Gastrocnemius medialis (tissue), 4 donors: ENCODE measurements around the gene IL24. TPM values are rescaled to one million over a fixed set of nuclear protein-coding genes. Genes with fewer than 3 reads are reported as not detected.

Source experiments
- ATAC-seq, 2 donors: fragments of 150-250 bp; one replicate each; pipeline ENCODE4 v1.9.1; 2016
- DNase-seq, 2 donors: peaks; one replicate each; pipeline ENCODE4 v3.0.0-alpha.2; 2019
- H3K27ac ChIP-seq, 4 donors: fragments of 200-600 bp; sonication (generic); 1 replicate in 1 of 4; 2 replicates in 3 of 4; pipeline ENCODE4 v1.5.1; 2016 to 2018; ENCODE audit warnings: mild to moderate bottlenecking in 2 of 4, moderate library complexity in 1 of 4
- H3K27me3 ChIP-seq, 3 donors: fragments of 200-600 bp; sonication (generic) in 2 of 3; 1 replicate in 1 of 3; 2 replicates in 2 of 3; pipeline versions ENCODE4 v1.5.1 to v1.6.0; 2016 to 2019; ENCODE audit warnings: mild to moderate bottlenecking in 1 of 3, moderate library complexity in 1 of 3
- H3K36me3 ChIP-seq, 2 donors: fragments of 200-600 bp; sonication (generic) in 1 of 2; one replicate each; pipeline ENCODE4 v1.5.1; 2017 to 2018
- H3K4me1 ChIP-seq, 2 donors: fragments of 200-600 bp; sonication (generic) in 1 of 2; one replicate each; pipeline ENCODE4 v1.5.1; 2016 to 2017; ENCODE audit warnings: mild to moderate bottlenecking in 2 of 2
- H3K4me3 ChIP-seq, 4 donors: fragments of 200-600 bp; sonication (generic) in 3 of 4; 1 replicate in 1 of 4; 2 replicates in 3 of 4; pipeline ENCODE4 v1.5.1; 2016 to 2019; ENCODE audit warnings: mild to moderate bottlenecking in 2 of 4
- H3K9me3 ChIP-seq, 3 donors: fragments of 200-600 bp; sonication (generic) in 2 of 3; 1 replicate in 1 of 3; 2 replicates in 2 of 3; pipeline ENCODE4 v1.5.1; 2016 to 2019
- CTCF ChIP-seq, 5 experiments: fragments of 450-650 bp in 3 of 5; fragments of 200-600 bp in 2 of 5; sonication (generic) in 2 of 5; IDR thresholded peaks in 4 of 5; conservative IDR thresholded peaks in 1 of 5; 1 replicate in 4 of 5; 2 replicates in 1 of 5; pipeline ENCODE4 v1.5.1; 2016 to 2019; ENCODE audit warnings: antibody characterized with exemption in 5 of 5, mild to moderate bottlenecking in 3 of 5, moderate library complexity in 3 of 5
- POLR2A ChIP-seq, 2 donors: fragments of 450-650 bp; IDR thresholded peaks; one replicate each; pipeline ENCODE4 v1.6.1; 2017; ENCODE audit warnings: antibody characterized with exemption in 2 of 2, mild to moderate bottlenecking in 2 of 2, moderate library complexity in 2 of 2
- in situ Hi-C, 4 donors: fragments of 200-750 bp; cut with MboI; loops; one replicate each; pipeline versions ENCODE4 v1.15.0 to v1.8.0; 2017; ENCODE audit warnings: low sequenced_read_pairs in 4 of 4
- intact Hi-C: fragments of 100-400 bp; cut with DNase I; formaldehyde crosslinking; loops from one replicate; pipeline ENCODE4 v1.15.1; 2023; ENCODE audit warnings: low total_unique reads
- total RNA-seq, 4 donors: library from RNA; depleted of rRNA; stranded (reverse); fragments of >200 nt; gene quantifications; one replicate each; pipeline versions ENCODE4 v1.1.0 to v1.2.3, GENCODE V29; 2016

The IL24 gene
- total RNA-seq, 4 donors from 2014 or later = not detected

GRCh38 chr1:206951318-206952100 is 54.3 kb downstream of the IL24 start:
- H3K27ac ChIP-seq = no peak overlapping the region
- TF ChIP-seq POLR2A (IDR thresholded peaks at IDR 0.05) (no peak), CTCF (IDR thresholded peaks at IDR 0.05 in 4 of 5, conservative IDR thresholded peaks at IDR 0.05 in 1 of 5) (no peak)
- H3K4me1 ChIP-seq = no peaks in the 10 kb centered on the region
- peaks cover 0 to 2% (median 0%) of the 10 kb centered on the region in 3 donors for H3K27me3 ChIP-seq
- no peaks in the 10 kb centered on the region for H3K36me3 ChIP-seq
- no peak for DNase-seq
- H3K9me3 ChIP-seq = no peaks in the 10 kb centered on the region
- ATAC-seq = no peak
- in situ Hi-C loops (no loop called here), intact Hi-C loops (no loop called here)
- H3K4me3 ChIP-seq = no peak overlapping the region

- no peak for TF ChIP-seq POLR2A (IDR thresholded peaks at IDR 0.05)
- intact Hi-C loops = no loop called here
- Histone ChIP-seq H3K27me3 (peaks cover 0 to 2% (median 0%) of the 10 kb centered on the region in 3 donors), H3K27ac (no peak overlapping the region), H3K9me3 (no peaks in the 10 kb centered on the region), H3K4me1 (no peaks in the 10 kb centered on the region), H3K4me3 (no peak overlapping the region), H3K36me3 (no peaks in the 10 kb centered on the region)
- DNase-seq (no peak), ATAC-seq (no peak)
- in situ Hi-C loops = no loop called here
Measured at GRCh38 chr1:206952171-206952570, 54.9 kb downstream of the IL24 start.

- ATAC-seq = no peak
- intact Hi-C loops = no loop called here
- H3K9me3 ChIP-seq = no peaks in the 10 kb centered on the region
Measured at GRCh38 chr1:206953126-206953525, 55.9 kb downstream of the IL24 start.

GRCh38 chr1:206953626-206954025 is 56.4 kb downstream of the IL24 start:
- no peaks in the 10 kb centered on the region for H3K9me3 ChIP-seq
- intact Hi-C loops (no loop called here), in situ Hi-C loops (no loop called here)
- ATAC-seq (no peak), DNase-seq (no peak)
- no peaks in the 10 kb centered on the region for H3K4me1 ChIP-seq
- H3K27ac ChIP-seq = no peak overlapping the region
- no peaks in the 10 kb centered on the region for H3K36me3 ChIP-seq
- no peaks in the 10 kb centered on the region for H3K27me3 ChIP-seq
- no peak overlapping the region for H3K4me3 ChIP-seq
- no peak for TF ChIP-seq POLR2A (IDR thresholded peaks at IDR 0.05)
- no peak for TF ChIP-seq CTCF (IDR thresholded peaks at IDR 0.05 in 4 of 5, conservative IDR thresholded peaks at IDR 0.05 in 1 of 5)

More at GRCh38 chr1:206953126-206953525, 55.9 kb downstream of the IL24 start:
- Histone ChIP-seq H3K27me3 (no peaks in the 10 kb centered on the region), H3K36me3 (no peaks in the 10 kb centered on the region), H3K27ac (no peak overlapping the region), H3K4me3 (no peak overlapping the region), H3K4me1 (no peaks in the 10 kb centered on the region)
- in situ Hi-C loops = no loop called here
- DNase-seq = no peak
- TF ChIP-seq CTCF (IDR thresholded peaks at IDR 0.05 in 4 of 5, conservative IDR thresholded peaks at IDR 0.05 in 1 of 5) (no peak), POLR2A (IDR thresholded peaks at IDR 0.05) (no peak)

Other genes starting within 250 kb of the IL24 start
- 100 to 1,000 TPM; 115 to 207 (median 140) TPM for gene MAPKAPK2, start 212.5 kb upstream of the IL24 start, total RNA-seq
- not detected for gene IL19, start 126.7 kb upstream of the IL24 start, total RNA-seq
- gene IL10, start 124.9 kb upstream of the IL24 start, total RNA-seq = under 1 TPM; 0.26 to 0.61 (median 0.34) TPM
- not detected for gene IL20, start 31.8 kb upstream of the IL24 start, total RNA-seq
- gene FCMR, start 24.5 kb downstream of the IL24 start, total RNA-seq = 10 to 100 TPM in 1 of 4 donors, 1 to 10 TPM in 3; 2.1 to 10.2 (median 4.7) TPM
- 10 to 100 TPM in 1 of 4 donors, under 1 TPM in 2, not detected in 1; 0.10 to 28.4 (median 0.11) TPM for gene PIGR, start 49.0 kb downstream of the IL24 start, total RNA-seq
- gene FCAMR, start 73.0 kb downstream of the IL24 start, total RNA-seq = not detected
- 1 to 10 TPM in 1 of 4 donors, under 1 TPM in 3; 0.46 to 1.1 (median 0.65) TPM for gene C1orf116, start 135.3 kb downstream of the IL24 start, total RNA-seq
- 1 to 10 TPM; 3.0 to 6.7 (median 6.2) TPM for gene YOD1, start 153.8 kb downstream of the IL24 start, total RNA-seq
- 10 to 100 TPM; 35.5 to 40.3 (median 37.6) TPM for gene PFKFB2, start 155.8 kb downstream of the IL24 start, total RNA-seq
- under 1 TPM in 2 of 4 donors, not detected in 2; 0.46 to 0.62 TPM for gene C4BPB, start 191.4 kb downstream of the IL24 start, total RNA-seq
- 1 to 10 TPM in 1 of 4 donors, under 1 TPM in 1, not detected in 2; 0.81 to 2.8 TPM for gene C4BPA, start 206.8 kb downstream of the IL24 start, total RNA-seq